Measurements from ENCODE around the gene SLC6A4.

GRCh38 chr17:30212750-30213149 is 22.7 kb downstream of the SLC6A4 start:
- TF ChIP-seq CTCF (IDR thresholded peaks at IDR 0.05) (no peak), EP300 (IDR thresholded peaks at IDR 0.05) (no peak), POLR2AphosphoS5 (IDR thresholded peaks at IDR 0.05) (no peak)

Measured in stomach (tissue), 4 donors.